ENCODE results near the gene SUPT3H.

- TF ChIP-seq NFIC (IDR thresholded peaks at IDR 0.05) (no peak), REST (IDR thresholded peaks at IDR 0.05; ENCODE audit: low read depth) (no peak), TEAD4 (IDR thresholded peaks at IDR 0.05) (no peak), EP300 (IDR thresholded peaks at IDR 0.05; ENCODE audit: borderline replicate concordance) (no peak), RAD21 (IDR thresholded peaks at IDR 0.05; ENCODE audit: low read depth) (no peak), USF1 (IDR thresholded peaks at IDR 0.05) (no peak), CEBPB (IDR thresholded peaks at IDR 0.05) (no peak), MAX (IDR thresholded peaks at IDR 0.05) (no peak), TAF1 (IDR thresholded peaks at IDR 0.05; ENCODE audit: low read depth) (no peak), ZBTB7A (IDR thresholded peaks at IDR 0.05; ENCODE audit: low read depth) (no peak), YY1 (IDR thresholded peaks at IDR 0.05; ENCODE audit: low read depth) (no peak)
Measured at GRCh38 chr6:44854712-44855443, 522.9 kb downstream of the SUPT3H start.
